Measurements from ENCODE around the gene RRP36.

Gene RRP36

GRCh38 chr6:43060034-43060754 lies 38.8 kb downstream of the RRP36 start:
- Histone ChIP-seq H3K36me3 (ENCODE audit: control insufficient read depth, insufficient read depth, low read length) (no peaks in the 10 kb centered on the region), H3K9ac (ENCODE audit: low read depth, low read length) (peak overlapping the region; percentile 67), H3K4me1 (ENCODE audit: control insufficient read depth, insufficient read depth, low read length) (peaks cover 4% of the 10 kb centered on the region), H3K4me3 (ENCODE audit: low read depth, low read length) (peak overlapping the region; percentile 96), H3K9me3 (ENCODE audit: control insufficient read depth, insufficient read depth, low read length) (no peaks in the 10 kb centered on the region), H3K27me3 (ENCODE audit: control insufficient read depth, insufficient read depth, low read length) (no peaks in the 10 kb centered on the region)

GRCh38 chr6:43060755-43061633 lies 39.6 kb downstream of the RRP36 start:
- H3K36me3 ChIP-seq (ENCODE audit: control insufficient read depth, insufficient read depth, low read length) = no peaks in the 10 kb centered on the region
- H3K9ac ChIP-seq (ENCODE audit: low read depth, low read length) = no peak overlapping the region
- no peaks in the 10 kb centered on the region for H3K9me3 ChIP-seq (ENCODE audit: control insufficient read depth, insufficient read depth, low read length)
- peaks cover 4% of the 10 kb centered on the region for H3K4me1 ChIP-seq (ENCODE audit: control insufficient read depth, insufficient read depth, low read length)
- H3K27me3 ChIP-seq (ENCODE audit: control insufficient read depth, insufficient read depth, low read length) = no peaks in the 10 kb centered on the region
- no peak overlapping the region for H3K4me3 ChIP-seq (ENCODE audit: low read depth, low read length)

GRCh38 chr6:43061861-43062260 lies 40.4 kb downstream of the RRP36 start:
- Histone ChIP-seq H3K9ac (ENCODE audit: low read depth, low read length) (no peak overlapping the region), H3K9me3 (ENCODE audit: control insufficient read depth, insufficient read depth, low read length) (no peaks in the 10 kb centered on the region), H3K36me3 (ENCODE audit: control insufficient read depth, insufficient read depth, low read length) (no peaks in the 10 kb centered on the region), H3K4me3 (ENCODE audit: low read depth, low read length) (no peak overlapping the region), H3K4me1 (ENCODE audit: control insufficient read depth, insufficient read depth, low read length) (peaks cover 4% of the 10 kb centered on the region), H3K27me3 (ENCODE audit: control insufficient read depth, insufficient read depth, low read length) (no peaks in the 10 kb centered on the region)

- Histone ChIP-seq H3K27me3 (ENCODE audit: control insufficient read depth, insufficient read depth, low read length) (no peaks in the 10 kb centered on the region), H3K4me1 (ENCODE audit: control insufficient read depth, insufficient read depth, low read length) (peaks cover 4% of the 10 kb centered on the region), H3K9ac (ENCODE audit: low read depth, low read length) (no peak overlapping the region), H3K36me3 (ENCODE audit: control insufficient read depth, insufficient read depth, low read length) (no peaks in the 10 kb centered on the region), H3K4me3 (ENCODE audit: low read depth, low read length) (no peak overlapping the region), H3K9me3 (ENCODE audit: control insufficient read depth, insufficient read depth, low read length) (no peaks in the 10 kb centered on the region)
Observed at GRCh38 chr6:43062818-43063217, 41.4 kb downstream of the RRP36 start.

- no peaks in the 10 kb centered on the region for H3K27me3 ChIP-seq (ENCODE audit: control insufficient read depth, insufficient read depth, low read length)
- H3K36me3 ChIP-seq (ENCODE audit: control insufficient read depth, insufficient read depth, low read length) = peaks cover 8% of the 10 kb centered on the region
- peaks cover 6% of the 10 kb centered on the region for H3K4me1 ChIP-seq (ENCODE audit: control insufficient read depth, insufficient read depth, low read length)
- no peak overlapping the region for H3K4me3 ChIP-seq (ENCODE audit: low read depth, low read length)
- H3K9me3 ChIP-seq (ENCODE audit: control insufficient read depth, insufficient read depth, low read length) = no peaks in the 10 kb centered on the region
- no peak overlapping the region for H3K9ac ChIP-seq (ENCODE audit: low read depth, low read length)
Observed at GRCh38 chr6:43070028-43070632, 48.7 kb downstream of the RRP36 start.

GRCh38 chr6:43074847-43075669 lies 53.6 kb downstream of the RRP36 start:
- H3K4me3 ChIP-seq (ENCODE audit: low read depth, low read length) = peak overlapping the region; percentile 50
- no peak overlapping the region for H3K9ac ChIP-seq (ENCODE audit: low read depth, low read length)
- H3K27me3 ChIP-seq (ENCODE audit: control insufficient read depth, insufficient read depth, low read length) = no peaks in the 10 kb centered on the region
- H3K4me1 ChIP-seq (ENCODE audit: control insufficient read depth, insufficient read depth, low read length) = peaks cover 21% of the 10 kb centered on the region
- H3K36me3 ChIP-seq (ENCODE audit: control insufficient read depth, insufficient read depth, low read length) = peaks cover 8% of the 10 kb centered on the region
- no peaks in the 10 kb centered on the region for H3K9me3 ChIP-seq (ENCODE audit: control insufficient read depth, insufficient read depth, low read length)

GRCh38 chr6:43075670-43076463 lies 54.4 kb downstream of the RRP36 start, which contains the start of gene PTK7:
TSS of gene PTK7 (plus strand) at chr6:43076314. CDS start at chr6:43076489, 175 bp downstream.
- peaks cover 8% of the 10 kb centered on the region for H3K36me3 ChIP-seq (ENCODE audit: control insufficient read depth, insufficient read depth, low read length)
- H3K4me1 ChIP-seq (ENCODE audit: control insufficient read depth, insufficient read depth, low read length) = peaks cover 19% of the 10 kb centered on the region
- no peaks in the 10 kb centered on the region for H3K9me3 ChIP-seq (ENCODE audit: control insufficient read depth, insufficient read depth, low read length)
- peak within 1 kb of the TSS; percentile 76 for H3K4me3 ChIP-seq (ENCODE audit: low read depth, low read length)
- H3K9ac ChIP-seq (ENCODE audit: low read depth, low read length) = peak within 1 kb of the TSS; percentile 71
- no peaks in the 10 kb centered on the region for H3K27me3 ChIP-seq (ENCODE audit: control insufficient read depth, insufficient read depth, low read length)

GRCh38 chr6:43076464-43077332 lies 55.3 kb downstream of the RRP36 start:
- Histone ChIP-seq H3K36me3 (ENCODE audit: control insufficient read depth, insufficient read depth, low read length) (peaks cover 5% of the 10 kb centered on the region), H3K27me3 (ENCODE audit: control insufficient read depth, insufficient read depth, low read length) (no peaks in the 10 kb centered on the region), H3K9me3 (ENCODE audit: control insufficient read depth, insufficient read depth, low read length) (no peaks in the 10 kb centered on the region), H3K9ac (ENCODE audit: low read depth, low read length) (peak overlapping the region; percentile 71), H3K4me3 (ENCODE audit: low read depth, low read length) (peak overlapping the region; percentile 76), H3K4me1 (ENCODE audit: control insufficient read depth, insufficient read depth, low read length) (peaks cover 19% of the 10 kb centered on the region)

- Histone ChIP-seq H3K9ac (ENCODE audit: low read depth, low read length) (peak overlapping the region; percentile 71), H3K4me1 (ENCODE audit: control insufficient read depth, insufficient read depth, low read length) (peaks cover 19% of the 10 kb centered on the region), H3K27me3 (ENCODE audit: control insufficient read depth, insufficient read depth, low read length) (no peaks in the 10 kb centered on the region), H3K9me3 (ENCODE audit: control insufficient read depth, insufficient read depth, low read length) (no peaks in the 10 kb centered on the region), H3K36me3 (ENCODE audit: control insufficient read depth, insufficient read depth, low read length) (peaks cover 5% of the 10 kb centered on the region), H3K4me3 (ENCODE audit: low read depth, low read length) (peak overlapping the region; percentile 76)
Observed at GRCh38 chr6:43077333-43077809, 55.9 kb downstream of the RRP36 start.

- H3K4me3 ChIP-seq (ENCODE audit: low read depth, low read length) = peak overlapping the region; percentile 76
- peaks cover 5% of the 10 kb centered on the region for H3K36me3 ChIP-seq (ENCODE audit: control insufficient read depth, insufficient read depth, low read length)
- no peaks in the 10 kb centered on the region for H3K27me3 ChIP-seq (ENCODE audit: control insufficient read depth, insufficient read depth, low read length)
- H3K9ac ChIP-seq (ENCODE audit: low read depth, low read length) = no peak overlapping the region
- no peaks in the 10 kb centered on the region for H3K9me3 ChIP-seq (ENCODE audit: control insufficient read depth, insufficient read depth, low read length)
- H3K4me1 ChIP-seq (ENCODE audit: control insufficient read depth, insufficient read depth, low read length) = peaks cover 19% of the 10 kb centered on the region
Observed at GRCh38 chr6:43077981-43078511, 56.6 kb downstream of the RRP36 start.
